GM12878 (cell line): ENCODE results near the gene SNAPIN. TPM values are rescaled to one million over a fixed set of nuclear protein-coding genes. Genes with fewer than 3 reads are reported as not detected.
"Not testable (repeated sequence)": the region's sequence is repeated elsewhere in the genome, so short reads cannot be mapped to it uniquely, and the experiment has no call there.

Experiments used
- ATAC-seq: fragments of 200-7000 bp; cut with Tn5 transposase; 3 replicates; pipeline ENCODE4 v1.9.1; 2020; ENCODE audit warnings: mild to moderate bottlenecking, moderate library complexity
- BruUV-seq: library from RNA; stranded (reverse); fragments of 400-500 nt; replicated peaks from 2 replicates; lab custom pipeline; 2021; lab: Mats Ljungman, UMichigan
- CTCF ChIA-PET: fragments of 300-600 bp; sonication (Branson Sonifier 250); formaldehyde crosslinking; extraction: SDS; loops from one replicate; lab custom pipeline; 2021; ENCODE audit warnings: inconsistent platforms; lab: Yijun Ruan, JAX
- POLR2A ChIA-PET: fragments of 350-600 bp; formaldehyde crosslinking; extraction: SDS; loops from one replicate; lab custom pipeline; 2021; ENCODE audit warnings: inconsistent platforms; lab: Charles Lee
- RAD21 ChIA-PET: fragments of 300-600 bp; sonication (Branson Sonifier 250); formaldehyde crosslinking; loops from one replicate; lab custom pipeline; 2023; ENCODE audit warnings: antibody characterized with exemption; ENCODE audit not compliant: unreplicated experiment; lab: Charles Lee
- SMC1A ChIA-PET: fragments of 300-600 bp; sonication (Branson Sonifier 250); formaldehyde crosslinking; loops from one replicate; lab custom pipeline; 2023; ENCODE audit not compliant: unreplicated experiment, uncharacterized antibody; lab: Charles Lee
- DNase-seq: peaks from one replicate; pipeline ENCODE4 v3.0.0-alpha.2; 2011; ENCODE audit warnings: low read depth, low spot score
- FAIRE-seq: peaks from 3 replicates; lab custom pipeline; 2011; peaks lifted over from hg19 to GRCh38; lab: Jason Lieb, UNC
- H2AFZ ChIP-seq: 2 replicates; pipeline ENCODE4 v1.6.0; 2011; ENCODE audit warnings: low read depth, low read length, control low read depth; ENCODE audit not compliant: control insufficient read depth
- H3K27ac ChIP-seq: 2 replicates; pipeline ENCODE4 v1.5.1; 2011; ENCODE audit warnings: control low read depth; ENCODE audit not compliant: control insufficient read depth, insufficient read depth
- H3K27me3 ChIP-seq, 2 experiments: replicated peaks in 1 of 2; 2 replicates each; pipeline versions ENCODE4 v1.6.0 to v1.6.1; 2011; ENCODE audit warnings: low read length in 1 of 2; ENCODE audit not compliant: control insufficient read depth in 2 of 2, insufficient read depth in 2 of 2
- H3K36me3 ChIP-seq, 2 experiments: 2 replicates each; pipeline ENCODE4 v1.5.1; 2011; ENCODE audit warnings: low read length in 1 of 2; ENCODE audit not compliant: control insufficient read depth in 2 of 2, insufficient read depth in 2 of 2
- H3K4me1 ChIP-seq: 2 replicates; pipeline ENCODE4 v1.6.1; 2011; ENCODE audit warnings: mild to moderate bottlenecking, low read length, moderate library complexity, mixed read lengths; ENCODE audit not compliant: control insufficient read depth, insufficient read depth
- H3K4me2 ChIP-seq: 2 replicates; pipeline ENCODE4 v1.6.0; 2011; ENCODE audit warnings: control low read depth; ENCODE audit not compliant: control insufficient read depth, insufficient read depth
- H3K4me3 ChIP-seq: fragments of 200-600 bp; sonication (generic); 2 replicates; pipeline ENCODE4 v1.5.1; 2016
- H3K79me2 ChIP-seq: 2 replicates; pipeline ENCODE4 v1.6.0; 2011; ENCODE audit warnings: low read length; ENCODE audit not compliant: control insufficient read depth, insufficient read depth
- H3K9ac ChIP-seq: 2 replicates; pipeline ENCODE4 v1.8.0; 2011; ENCODE audit warnings: low read length, control low read depth, mixed read lengths; ENCODE audit not compliant: control insufficient read depth, insufficient read depth
- H3K9me3 ChIP-seq: replicated peaks from 3 replicates; pipeline ENCODE4 v1.5.1; 2011; ENCODE audit warnings: mild to moderate bottlenecking, low read length; ENCODE audit not compliant: control insufficient read depth, insufficient read depth
- H4K20me1 ChIP-seq: 2 replicates; pipeline ENCODE4 v1.6.0; 2011; ENCODE audit not compliant: control insufficient read depth, insufficient read depth
- CBX3 ChIP-seq: fragments of 200-600 bp; sonication (generic); IDR thresholded peaks from 2 replicates; pipeline ENCODE4 v1.6.1; 2016; ENCODE audit warnings: low read depth, borderline replicate concordance
- E4F1 ChIP-seq: fragments of 450-650 bp; IDR thresholded peaks from 2 replicates; pipeline ENCODE4 v1.6.1; 2018; ENCODE audit warnings: borderline replicate concordance, mild to moderate bottlenecking; ENCODE audit not compliant: partially characterized antibody
- MYC ChIP-seq: IDR thresholded peaks from 2 replicates; pipeline ENCODE4 v1.6.1; 2011; ENCODE audit warnings: mild to moderate bottlenecking, low read length, moderate library complexity, inconsistent platforms; ENCODE audit not compliant: insufficient read depth, insufficient replicate concordance, insufficient read length, severe bottlenecking
- NFIC ChIP-seq: IDR thresholded peaks from 2 replicates; pipeline ENCODE4 v1.6.1; 2012; ENCODE audit warnings: low read depth, mild to moderate bottlenecking, inconsistent platforms, low read length, moderate library complexity
- REST ChIP-seq: IDR thresholded peaks from 2 replicates; pipeline ENCODE4 v1.6.1; 2012; ENCODE audit warnings: mild to moderate bottlenecking, low read depth, low read length
- SREBF2 ChIP-seq: IDR thresholded peaks from 2 replicates; pipeline ENCODE4 v1.6.1; 2012; ENCODE audit warnings: mild to moderate bottlenecking, low read length
- ZBTB33 ChIP-seq: fragments of 450-650 bp; IDR thresholded peaks from 2 replicates; pipeline ENCODE4 v1.6.1; 2017; ENCODE audit warnings: mild to moderate bottlenecking
- WGBS: methylation state at CpG from one replicate; pipeline ENCODE4 v1.1.6; 2016; ENCODE audit warnings: low lambda C conversion rate; ENCODE audit not compliant: insufficient replicate concordance, insufficient coverage; ENCODE audit errors: missing lambda C conversion rate; 5-methylcytosine and 5-hydroxymethylcytosine counted together
- in situ Hi-C: fragments of 300-500 bp; cut with MboI; formaldehyde crosslinking; loops from 9 replicates; pipeline ENCODE4 v1.14.3; 2018; ENCODE audit warnings: mixed read lengths
- intact Hi-C: fragments of 100-400 bp; cut with micrococcal nuclease; formaldehyde crosslinking; loops from one replicate; pipeline ENCODE4 v1.14.2; 2022; ENCODE audit not compliant: unreplicated experiment
- polyA plus RNA-seq, 11 experiments: library from polyadenylated mRNA; depleted of rRNA in 4 of 11; unstranded in 6 of 11; stranded (reverse) in 5 of 11; fragments of >200 nt; fragmentation: Nextera tagmentation in 4 of 11; fragmentation: Illumina TruSeq in 1 of 11; extraction: Ambion mirVana in 4 of 11; extraction: Trizol in 1 of 11; gene quantifications; 1 replicate in 1 of 11; 2 replicates in 10 of 11; pipeline versions ENCODE4 v1.2.1 to v1.2.3, GENCODE V29; 2011 to 2016; ENCODE audit warnings: inconsistent platforms in 2 of 11, missing spikeins in 2 of 11, low read depth in 1 of 11
- total RNA-seq, 4 experiments: library from RNA; depleted of rRNA in 3 of 4; stranded (reverse); fragments of >200 nt in 3 of 4; fragmentation: Illumina TruSeq in 1 of 4; extraction: Trizol in 1 of 4; gene quantifications; 2 replicates each; pipeline versions ENCODE4 v1.2.1 to v1.2.3, GENCODE V29; 2013 to 2021

SNAPIN gene
- total and polyA plus RNA-seq, 10 of the 15 experiments (the other 5 are each of a cell fraction or from before 2014, with no cell fraction given), result 12.4 to 78.1 (median 38.6) TPM

- TF ChIP-seq REST, result no peak
- no peak for TF ChIP-seq E4F1
- TF ChIP-seq NFIC, result no peak
- TF ChIP-seq SREBF2, result no peak
- TF ChIP-seq CBX3, result no peak
- no peak for TF ChIP-seq MYC
- TF ChIP-seq ZBTB33, result no peak
Measured at GRCh38 chr1:153639280-153639679, 19.2 kb upstream of the SNAPIN start (continued).

- H3K79me2 ChIP-seq, result peaks cover 21% of the 10 kb centered on the region
- H3K36me3 ChIP-seq, result peaks cover 8 to 60% of the 10 kb centered on the region in 2 experiments
- FAIRE-seq, intact Hi-C loops, RAD21 ChIA-PET, H3K9me3 ChIP-seq, H2AFZ ChIP-seq, H3K4me2 ChIP-seq, in situ Hi-C loops, ATAC-seq, H3K27ac ChIP-seq, H3K9ac ChIP-seq, H3K4me1 ChIP-seq, H3K4me3 ChIP-seq, H3K27me3 ChIP-seq, H4K20me1 ChIP-seq, BruUV-seq, DNase-seq: not testable (repeated sequence)
- ChIA-PET CTCF (interaction anchor here (1.0 to 1.3 kb wide), 3 partner anchors 61 to 129 kb away, joined by 3 to 4 read pairs (median 3); no protein-coding TSS in a partner anchor), POLR2A (interaction anchor here (0.5 kb wide), 2 partner anchors 16 to 75 kb away, joined by 3 to 4 read pairs; no protein-coding TSS in a partner anchor), SMC1A (interaction anchor here (0.8 kb wide), 1 partner anchor 47 kb away, joined by 3 read pairs; no protein-coding TSS in a partner anchor)
- WGBS, result 100% methylated on average over 5 of the region's 5 CpGs
Measured at GRCh38 chr1:153640213-153640612, 18.3 kb upstream of the SNAPIN start.
